ENCODE measurements around the gene NARF.
A peak's percentile ranks its signal among the peaks of the same experiment; 100 is the strongest.

Gene NARF

GRCh38 chr17:82480318-82480717 lies 21.8 kb downstream of the NARF start:
- no peak for DNase-seq

- no peak for DNase-seq
These were observed 24.7 kb downstream of the NARF start for GRCh38 chr17:82483204-82483660.

GRCh38 chr17:82483836-82484235 lies 25.3 kb downstream of the NARF start:
- DNase-seq, result no peak

GRCh38 chr17:82486231-82487094 lies 27.9 kb downstream of the NARF start:
- no peak for DNase-seq

GRCh38 chr17:82487910-82488309 lies 29.4 kb downstream of the NARF start:
- DNase-seq, result no peak

- no peak for DNase-seq
These were observed 30.6 kb downstream of the NARF start for GRCh38 chr17:82489117-82489516.

GRCh38 chr17:82489851-82490511 lies 31.4 kb downstream of the NARF start:
- DNase-seq, result no peak

GRCh38 chr17:82490512-82491195 lies 32.1 kb downstream of the NARF start:
- no peak for DNase-seq

- no peak for DNase-seq
These were observed 32.6 kb downstream of the NARF start for GRCh38 chr17:82491196-82491530.

GRCh38 chr17:82491533-82491932 lies 33.0 kb downstream of the NARF start:
- DNase-seq, result no peak

- DNase-seq, result no peak
These were observed 34.2 kb downstream of the NARF start for GRCh38 chr17:82492643-82493225.

GRCh38 chr17:82493226-82493781 lies 34.8 kb downstream of the NARF start:
- DNase-seq, result no peak

- peak; percentile 99 for DNase-seq
These were observed 35.9 kb downstream of the NARF start for GRCh38 chr17:82494236-82495055.

GRCh38 chr17:82495844-82496528 lies 37.4 kb downstream of the NARF start:
- no peak for DNase-seq

GRCh38 chr17:82496529-82497434 lies 38.2 kb downstream of the NARF start:
- DNase-seq, result peak; percentile 96

GRCh38 chr17:82497483-82498405 lies 39.2 kb downstream of the NARF start:
- peak; percentile 73 for DNase-seq

GRCh38 chr17:82502207-82502606 lies 43.7 kb downstream of the NARF start:
- DNase-seq, result no peak

GRCh38 chr17:82503094-82503727 lies 44.7 kb downstream of the NARF start:
- no peak for DNase-seq

Measured in activated CD8-positive, alpha-beta memory T cell treated with anti-CD3 and anti-CD28 coated beads, Interleukin-2, amount 50 U/mL, for 48 hours (primary cell).